GM12864 (cell line): ENCODE data around the gene FBH1.

Experiments used
- DNase-seq: peaks from one replicate; pipeline ENCODE4 v3.0.0-alpha.2; 2011; ENCODE audit warnings: low read depth
- H3K4me3 ChIP-seq: 2 replicates; pipeline ENCODE4 v1.5.1; 2011; ENCODE audit warnings: mild to moderate bottlenecking, low read depth, low read length, control low read depth
- TF ChIP-seq, protein P1 (sequence below): IDR thresholded peaks from 2 replicates; pipeline ENCODE4 v1.5.1; 2011; ENCODE audit warnings: low read depth, mild to moderate bottlenecking, moderate library complexity, low read length, control low read depth, inconsistent platforms; ENCODE audit errors: missing control alignments

Gene FBH1

DNA sequence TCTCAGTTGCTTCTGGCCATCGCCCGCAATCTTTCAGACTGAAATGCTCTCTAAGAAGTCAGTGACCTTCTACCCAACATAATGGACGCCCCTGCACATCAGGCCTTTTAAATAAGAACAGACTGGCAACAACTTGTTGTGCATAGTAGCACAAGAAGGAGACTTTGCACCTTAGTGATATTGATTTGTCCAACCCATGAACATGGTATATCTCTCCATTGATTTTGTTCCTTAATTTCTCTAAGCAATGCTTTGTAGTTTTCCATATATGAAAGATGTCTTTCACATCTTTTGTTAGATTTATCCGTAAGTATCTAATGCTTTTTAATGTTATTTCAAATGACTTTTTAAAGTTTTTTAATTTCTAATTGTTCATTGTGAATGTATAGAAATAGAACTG, 83.0 kb downstream of the FBH1 start:
- TF ChIP-seq, protein P1, sequence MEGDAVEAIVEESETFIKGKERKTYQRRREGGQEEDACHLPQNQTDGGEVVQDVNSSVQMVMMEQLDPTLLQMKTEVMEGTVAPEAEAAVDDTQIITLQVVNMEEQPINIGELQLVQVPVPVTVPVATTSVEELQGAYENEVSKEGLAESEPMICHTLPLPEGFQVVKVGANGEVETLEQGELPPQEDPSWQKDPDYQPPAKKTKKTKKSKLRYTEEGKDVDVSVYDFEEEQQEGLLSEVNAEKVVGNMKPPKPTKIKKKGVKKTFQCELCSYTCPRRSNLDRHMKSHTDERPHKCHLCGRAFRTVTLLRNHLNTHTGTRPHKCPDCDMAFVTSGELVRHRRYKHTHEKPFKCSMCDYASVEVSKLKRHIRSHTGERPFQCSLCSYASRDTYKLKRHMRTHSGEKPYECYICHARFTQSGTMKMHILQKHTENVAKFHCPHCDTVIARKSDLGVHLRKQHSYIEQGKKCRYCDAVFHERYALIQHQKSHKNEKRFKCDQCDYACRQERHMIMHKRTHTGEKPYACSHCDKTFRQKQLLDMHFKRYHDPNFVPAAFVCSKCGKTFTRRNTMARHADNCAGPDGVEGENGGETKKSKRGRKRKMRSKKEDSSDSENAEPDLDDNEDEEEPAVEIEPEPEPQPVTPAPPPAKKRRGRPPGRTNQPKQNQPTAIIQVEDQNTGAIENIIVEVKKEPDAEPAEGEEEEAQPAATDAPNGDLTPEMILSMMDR, result no peak
- H3K4me3 ChIP-seq, result no peak overlapping the region
- DNase-seq, result no peak

DNA sequence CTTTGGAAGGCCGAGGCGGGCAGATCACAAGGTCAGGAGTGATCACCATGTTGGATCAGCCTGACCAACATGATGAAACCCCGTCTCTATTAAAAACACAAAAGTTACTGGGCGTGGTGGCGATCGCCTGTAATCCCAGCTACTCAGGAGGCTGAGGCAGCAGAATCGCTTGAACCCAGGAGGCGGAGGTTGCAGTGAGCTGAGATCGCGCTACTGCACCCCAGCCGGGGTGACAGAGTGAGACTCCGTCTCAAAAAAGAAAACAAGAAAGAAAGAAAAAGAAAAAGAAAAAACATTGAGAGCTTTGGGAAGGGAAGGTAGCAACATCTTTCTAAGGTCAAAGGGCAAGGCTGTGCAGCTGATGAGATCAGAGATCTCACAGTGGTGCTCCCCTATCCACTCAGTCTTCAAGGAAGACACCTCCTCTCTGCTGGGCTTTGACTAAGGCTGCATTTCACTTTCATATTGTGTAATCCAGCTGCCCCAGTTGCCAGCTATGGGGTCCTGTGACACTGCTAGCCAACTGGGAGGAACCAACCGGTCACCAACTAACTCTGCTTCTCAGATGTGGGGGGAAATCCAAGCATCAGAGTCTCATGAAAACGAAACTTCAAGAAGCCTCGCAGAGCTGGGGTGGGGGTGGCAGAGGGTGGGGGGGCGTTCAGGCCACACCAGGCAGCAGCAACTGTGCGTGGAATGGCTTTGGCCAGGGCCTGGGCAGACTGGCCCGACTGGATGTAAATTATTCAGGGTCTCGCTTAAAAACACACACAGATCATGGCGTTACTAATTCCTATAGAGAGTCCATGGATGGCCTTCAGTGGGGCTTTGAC, 85.8 kb downstream of the FBH1 start:
- peak overlapping the region; percentile 98 for H3K4me3 ChIP-seq
- DNase-seq, result peak; percentile 88
- TF ChIP-seq, protein P1, result no peak

DNA sequence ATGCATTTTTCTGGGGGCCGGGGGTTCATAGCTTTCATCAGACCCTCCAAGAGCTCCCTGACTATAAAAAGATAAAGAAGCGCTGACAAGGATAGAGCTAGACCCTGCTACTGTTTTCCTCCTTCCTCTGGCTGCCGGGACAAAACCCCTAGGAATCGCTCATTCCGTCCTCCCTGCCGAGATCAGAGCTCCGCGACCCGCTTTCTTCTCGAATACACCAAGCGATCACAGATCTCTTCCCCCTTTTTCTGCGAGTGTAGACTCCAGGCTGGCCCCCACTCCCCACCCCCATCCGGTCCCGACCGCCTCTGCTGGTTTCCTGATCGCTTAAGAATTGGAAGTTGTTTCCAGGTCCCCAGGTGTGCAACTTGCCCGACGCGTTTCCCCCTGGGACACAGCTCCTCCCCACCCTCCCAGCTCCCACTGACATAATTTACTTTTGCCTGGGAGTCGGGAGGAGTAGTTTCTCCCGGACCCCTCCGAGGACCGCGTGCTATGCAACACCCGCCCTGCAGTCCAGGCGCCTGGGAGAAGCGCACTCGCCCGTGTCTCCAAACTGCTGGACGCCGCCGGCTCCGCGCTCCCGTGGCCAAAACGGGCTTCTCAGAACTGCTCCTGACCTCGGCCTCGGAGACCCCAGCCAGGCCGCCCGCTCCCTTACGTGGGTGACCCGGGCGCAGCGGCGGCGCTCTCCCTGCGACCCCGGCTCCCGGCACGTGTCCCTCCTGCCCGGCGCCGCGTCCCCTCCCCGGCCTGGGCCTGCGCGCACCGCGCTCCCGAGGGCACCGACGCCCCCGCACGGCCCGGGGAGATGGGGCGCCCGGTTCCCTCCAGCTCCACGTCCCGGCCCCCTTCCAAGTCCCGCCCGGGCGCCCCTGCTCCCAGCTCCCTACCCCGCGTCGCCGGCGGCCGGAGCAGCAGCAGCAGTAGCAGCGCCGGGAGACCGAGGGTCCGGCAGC, 86.7 kb downstream of the FBH1 start:
- peak overlapping the region; percentile 98 for H3K4me3 ChIP-seq
- DNase-seq, result no peak
- TF ChIP-seq, protein P1, result no peak

DNA sequence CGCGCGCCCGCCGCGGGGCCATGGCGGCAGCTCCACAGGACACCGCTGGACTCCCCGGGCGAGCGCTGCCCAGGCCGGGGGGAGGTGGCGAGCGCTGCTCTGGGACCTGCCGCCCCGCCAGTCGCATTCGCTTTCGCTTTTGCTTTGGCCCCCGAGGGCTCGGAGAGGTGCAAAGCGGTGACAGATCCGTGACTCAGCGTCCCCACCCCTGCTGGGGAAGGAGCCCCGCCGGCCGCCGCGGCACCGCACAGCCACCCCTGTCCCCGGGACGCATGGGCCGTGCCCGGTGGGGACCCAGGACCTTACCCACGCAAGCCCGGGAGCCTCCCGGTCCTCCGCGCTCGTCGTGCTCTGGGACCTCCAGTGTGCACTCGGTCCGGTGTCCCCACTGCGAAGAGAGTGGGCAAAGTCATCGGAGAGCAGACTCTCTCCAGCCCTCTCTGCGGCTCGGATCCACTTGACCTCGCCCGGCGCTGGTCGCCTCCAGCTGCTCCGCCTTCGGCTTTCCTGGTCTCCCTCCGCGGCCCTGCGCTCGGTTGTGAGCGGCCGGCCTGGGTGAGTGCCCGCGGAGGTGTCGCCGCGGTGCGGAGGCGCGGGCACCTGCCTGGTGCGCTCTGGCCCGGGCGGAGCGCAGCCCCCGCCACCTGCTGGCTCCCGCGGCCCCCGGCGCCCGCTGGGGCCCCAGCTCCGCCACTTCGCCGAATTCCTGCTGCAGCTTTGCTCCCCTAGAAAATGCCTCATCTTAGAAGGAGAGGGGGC, 87.6 kb downstream of the FBH1 start, which contains the start of gene IL15RA:
IL15RA (minus strand) TSS at position 73 of the 759 bp plus-strand sequence; CDS start at position 22, 51 bp downstream.
- peak; percentile 49 for DNase-seq
- H3K4me3 ChIP-seq, result peak within 1 kb of the TSS; percentile 98
- TF ChIP-seq, protein P1, result peak; percentile 41

DNA sequence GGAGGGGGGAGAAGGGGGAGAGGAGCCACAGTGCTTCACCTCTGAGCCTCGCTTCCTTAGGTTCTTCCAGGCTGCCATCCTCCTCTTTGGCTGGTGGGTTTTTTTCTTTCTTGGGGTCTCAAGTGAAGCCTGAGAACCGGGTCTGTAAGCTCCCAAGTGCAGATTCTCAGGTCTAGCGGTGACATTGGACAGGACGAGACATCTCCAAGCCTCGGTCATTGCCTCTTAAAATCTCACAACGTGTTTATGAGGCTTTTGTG, 88.1 kb downstream of the FBH1 start:
- DNase-seq, result no peak
- TF ChIP-seq, protein P1, result no peak
- H3K4me3 ChIP-seq, result peak overlapping the region; percentile 98

DNA sequence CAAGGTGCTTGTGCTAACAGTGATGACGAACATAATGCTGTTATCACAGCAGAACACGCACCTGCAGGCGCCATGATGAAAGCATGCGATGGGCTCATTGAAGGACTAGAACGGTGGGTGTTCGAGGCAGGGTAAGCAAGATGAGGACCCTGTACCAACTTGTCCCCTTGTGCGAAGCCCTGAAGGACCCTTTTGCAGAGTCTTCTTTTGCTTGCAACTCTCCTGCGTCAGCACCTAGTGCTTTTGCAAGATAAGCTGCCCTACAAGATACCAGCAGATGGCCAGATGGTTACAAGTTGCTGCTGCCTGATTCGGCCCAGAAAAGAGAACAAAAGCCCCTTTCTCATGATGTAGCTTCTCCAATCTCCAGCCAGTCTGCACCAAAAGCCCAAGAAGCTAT, 91.5 kb downstream of the FBH1 start:
- no peak for DNase-seq
- H3K4me3 ChIP-seq, result no peak overlapping the region
- TF ChIP-seq, protein P1, result no peak
